PC-9 (cell line): ENCODE results near the gene SIGLEC9. TPM values are rescaled to one million over a fixed set of nuclear protein-coding genes. Genes with fewer than 3 reads are reported as not detected.

Source experiments
- BruUV-seq: library from RNA; stranded (reverse); fragments of 400-500 nt; replicated peaks from 2 replicates; lab custom pipeline; 2021; lab: Mats Ljungman, UMichigan
- CTCF ChIA-PET: fragments of 300-600 bp; sonication (Branson Sonifier 250); formaldehyde crosslinking; loops from one replicate; lab custom pipeline; 2022; ENCODE audit warnings: antibody characterized with exemption; lab: Charles Lee
- POLR2A ChIA-PET: fragments of 300-600 bp; sonication (Branson Sonifier 250); formaldehyde crosslinking; loops from one replicate; lab custom pipeline; 2022; ENCODE audit warnings: antibody characterized with exemption; ENCODE audit not compliant: unreplicated experiment; lab: Charles Lee
- DNase-seq, 2 experiments: peaks; one replicate each; pipeline versions ENCODE4 v3.0.0 to v3.0.0-alpha.2; 2015 to 2022; ENCODE audit warnings: mixed read lengths in 1 of 2
- H2AFZ ChIP-seq: fragments of 200-600 bp; sonication (generic); 2 replicates; pipeline ENCODE4 v1.8.1; 2017; ENCODE audit warnings: antibody characterized with exemption
- H3F3A ChIP-seq: fragments of 200-600 bp; sonication (generic); 2 replicates; pipeline ENCODE4 v1.8.1; 2017; ENCODE audit warnings: antibody characterized with exemption, mild to moderate bottlenecking, low read depth; ENCODE audit not compliant: insufficient read depth
- H3K27ac ChIP-seq: fragments of 200-600 bp; sonication (generic); 2 replicates; pipeline ENCODE4 v1.6.1; 2016; ENCODE audit warnings: mixed run types
- H3K27me3 ChIP-seq: fragments of 200-600 bp; sonication (generic); 2 replicates; pipeline ENCODE4 v1.6.1; 2016; ENCODE audit warnings: low read depth, mixed run types; ENCODE audit not compliant: insufficient read depth
- H3K36me3 ChIP-seq: fragments of 200-600 bp; sonication (generic); 2 replicates; pipeline ENCODE4 v1.6.1; 2016; ENCODE audit warnings: low read depth, mixed run types
- H3K4me1 ChIP-seq: fragments of 200-600 bp; sonication (generic); replicated peaks from 2 replicates; pipeline ENCODE4 v1.6.1; 2016; ENCODE audit warnings: mixed run types; ENCODE audit not compliant: insufficient read depth
- H3K4me2 ChIP-seq: fragments of 200-600 bp; sonication (generic); 2 replicates; pipeline ENCODE4 v1.6.1; 2017; ENCODE audit warnings: mixed run types
- H3K4me3 ChIP-seq: fragments of 200-600 bp; sonication (generic); 2 replicates; pipeline ENCODE4 v1.6.1; 2016; ENCODE audit warnings: mixed run types
- H3K79me2 ChIP-seq: fragments of 200-600 bp; sonication (generic); 2 replicates; pipeline ENCODE4 v1.6.1; 2017; ENCODE audit warnings: low read depth, mixed run types
- H3K9me2 ChIP-seq: fragments of 200-600 bp; sonication (generic); 2 replicates; pipeline ENCODE4 v1.8.1; 2017; ENCODE audit warnings: mild to moderate bottlenecking; ENCODE audit not compliant: insufficient read depth
- H3K9me3 ChIP-seq: fragments of 200-600 bp; sonication (generic); 2 replicates; pipeline ENCODE4 v1.8.1; 2016; ENCODE audit warnings: low read depth; ENCODE audit not compliant: insufficient read depth
- H4K20me1 ChIP-seq: fragments of 200-600 bp; sonication (generic); 2 replicates; pipeline ENCODE4 v1.8.1; 2017; ENCODE audit not compliant: insufficient read depth
- CTCF ChIP-seq: fragments of 200-600 bp; sonication (generic); conservative IDR thresholded peaks from 2 replicates; pipeline ENCODE4 v1.6.1; 2017; ENCODE audit warnings: mixed run types, antibody characterized with exemption, mild to moderate bottlenecking, moderate library complexity
- EZH2 ChIP-seq: fragments of 200-600 bp; sonication (generic); IDR thresholded peaks from 2 replicates; pipeline ENCODE4 v1.8.0; 2017; ENCODE audit warnings: antibody characterized with exemption, low read depth
- intact Hi-C: fragments of 100-400 bp; cut with micrococcal nuclease; formaldehyde crosslinking; loops from one replicate; pipeline ENCODE4 v1.10.0; 2022; ENCODE audit not compliant: unreplicated experiment
- total RNA-seq: library from RNA; stranded (reverse); gene quantifications from 2 replicates; pipeline ENCODE4 v1.2.3, GENCODE V29; 2021

The SIGLEC9 gene
- total RNA-seq, 1 experiment from 2014 or later: not detected

GRCh38 chr19:51108805-51109146 lies 15.9 kb upstream of the SIGLEC9 start:
- Histone ChIP-seq H3K4me3 (peak overlapping the region; percentile 79), H3K79me2 (peaks cover 20% of the 10 kb centered on the region), H3K27me3 (peaks cover 31% of the 10 kb centered on the region), H3K4me1 (peaks cover 10% of the 10 kb centered on the region), H3K9me2 (no peaks in the 10 kb centered on the region), H2AFZ (peak overlapping the region; percentile 78), H3K9me3 (no peaks in the 10 kb centered on the region), H4K20me1 (no peaks in the 10 kb centered on the region), H3K27ac (no peak overlapping the region), H3K4me2 (peak overlapping the region; percentile 73), H3K36me3 (0 out of 2 replicates have a peak, but pooled peaks cover 1% of the 10 kb centered on the region), H3F3A (peaks cover 9% of the 10 kb centered on the region)
- no peak for DNase-seq
- POLR2A ChIA-PET: interaction anchor here (0.6 kb wide), 1 partner anchor 1105 kb away, joined by 5 read pairs; no protein-coding TSS in a partner anchor
- CTCF ChIA-PET: no interaction called here
- intact Hi-C loops: no loop called here
- no peak for TF ChIP-seq EZH2
- no TSS peak for BruUV-seq

GRCh38 chr19:51110666-51110971 lies 14.1 kb upstream of the SIGLEC9 start:
- H3K27ac ChIP-seq: no peak overlapping the region
- H2AFZ ChIP-seq: no peak overlapping the region
- no peaks in the 10 kb centered on the region for H3K36me3 ChIP-seq
- CTCF ChIA-PET: interaction anchor here (0.6 kb wide), 1 partner anchor 10 kb away, joined by 5 read pairs; no protein-coding TSS in a partner anchor
- peaks cover 10% of the 10 kb centered on the region for H3K4me1 ChIP-seq
- H3K9me2 ChIP-seq: no peaks in the 10 kb centered on the region
- no peak for TF ChIP-seq CTCF
- no peak for TF ChIP-seq EZH2
- intact Hi-C loops: no loop called here
- no TSS peak for BruUV-seq
- POLR2A ChIA-PET: interaction anchor here (0.6 kb wide), 2 partner anchors 782 to 906 kb away, joined by 7 to 14 read pairs; no protein-coding TSS in a partner anchor
- peaks cover 9% of the 10 kb centered on the region for H3F3A ChIP-seq
- no peak for DNase-seq
- peaks cover 19% of the 10 kb centered on the region for H3K79me2 ChIP-seq
- H3K27me3 ChIP-seq: peaks cover 50% of the 10 kb centered on the region
- no peaks in the 10 kb centered on the region for H4K20me1 ChIP-seq
- no peaks in the 10 kb centered on the region for H3K9me3 ChIP-seq
- no peak overlapping the region for H3K4me3 ChIP-seq
- no peak overlapping the region for H3K4me2 ChIP-seq

- H3K4me3 ChIP-seq: no peak overlapping the region
- H3K4me2 ChIP-seq: no peak overlapping the region
- intact Hi-C loops: no loop called here
- H3K27ac ChIP-seq: no peak overlapping the region
- H3K27me3 ChIP-seq: peaks cover 60% of the 10 kb centered on the region
- H3K9me2 ChIP-seq: no peaks in the 10 kb centered on the region
- TF ChIP-seq CTCF: 0 out of 2 replicates have a peak, but pooled peaks have one; percentile 26
- no peak for TF ChIP-seq EZH2
- no peak overlapping the region for H2AFZ ChIP-seq
- H4K20me1 ChIP-seq: no peaks in the 10 kb centered on the region
- peaks cover 10% of the 10 kb centered on the region for H3K4me1 ChIP-seq
- H3K36me3 ChIP-seq: no peaks in the 10 kb centered on the region
- ChIA-PET POLR2A (no interaction called here), CTCF (interaction anchor here (0.6 kb wide), 1 partner anchor 216 kb away, joined by 3 read pairs; no protein-coding TSS in a partner anchor)
- peaks cover 9% of the 10 kb centered on the region for H3F3A ChIP-seq
- DNase-seq: no peak
- no peaks in the 10 kb centered on the region for H3K9me3 ChIP-seq
- peaks cover 13% of the 10 kb centered on the region for H3K79me2 ChIP-seq
- no TSS peak for BruUV-seq
Measured at GRCh38 chr19:51111606-51112005, 13.1 kb upstream of the SIGLEC9 start.
